ENCODE measurements around the gene FAM3A.

- TF ChIP-seq, protein P1, sequence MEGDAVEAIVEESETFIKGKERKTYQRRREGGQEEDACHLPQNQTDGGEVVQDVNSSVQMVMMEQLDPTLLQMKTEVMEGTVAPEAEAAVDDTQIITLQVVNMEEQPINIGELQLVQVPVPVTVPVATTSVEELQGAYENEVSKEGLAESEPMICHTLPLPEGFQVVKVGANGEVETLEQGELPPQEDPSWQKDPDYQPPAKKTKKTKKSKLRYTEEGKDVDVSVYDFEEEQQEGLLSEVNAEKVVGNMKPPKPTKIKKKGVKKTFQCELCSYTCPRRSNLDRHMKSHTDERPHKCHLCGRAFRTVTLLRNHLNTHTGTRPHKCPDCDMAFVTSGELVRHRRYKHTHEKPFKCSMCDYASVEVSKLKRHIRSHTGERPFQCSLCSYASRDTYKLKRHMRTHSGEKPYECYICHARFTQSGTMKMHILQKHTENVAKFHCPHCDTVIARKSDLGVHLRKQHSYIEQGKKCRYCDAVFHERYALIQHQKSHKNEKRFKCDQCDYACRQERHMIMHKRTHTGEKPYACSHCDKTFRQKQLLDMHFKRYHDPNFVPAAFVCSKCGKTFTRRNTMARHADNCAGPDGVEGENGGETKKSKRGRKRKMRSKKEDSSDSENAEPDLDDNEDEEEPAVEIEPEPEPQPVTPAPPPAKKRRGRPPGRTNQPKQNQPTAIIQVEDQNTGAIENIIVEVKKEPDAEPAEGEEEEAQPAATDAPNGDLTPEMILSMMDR (conservative IDR thresholded peaks at IDR 0.05; ENCODE audit: low read length): no peak
- TF ChIP-seq EZH2phosphoT487 (IDR thresholded peaks at IDR 0.05; ENCODE audit: borderline replicate concordance, low read depth, low read length): no peak
Observed at GRCh38 chrX:154517101-154517781, 1.2 kb upstream of the FAM3A start.
